Stimulated activated naive CD8-positive, alpha-beta T cell treated with anti-CD3 and anti-CD28 coated beads, Interleukin-15, amount 100 ng/mL, for 72 hours (primary cell): Measurements from ENCODE around the gene KCNC3.

Experiments
- ATAC-seq: fragments of 150-1000 bp; cut with Tn5 transposase; 2 replicates; pipeline ENCODE4 v1.10.0; 2021; ENCODE audit warnings: mild to moderate bottlenecking, moderate library complexity
- DNase-seq, 2 donors: peaks; one replicate each; pipeline ENCODE4 v3.0.0; 2021 to 2022
- H3K27ac Mint-ChIP-seq, 2 donors: one replicate each; pipeline ENCODE4 v1.8.0; 2022; ENCODE audit warnings: mild to moderate bottlenecking in 2 of 2, mixed read lengths in 2 of 2, moderate library complexity in 2 of 2
- H3K27me3 Mint-ChIP-seq: one replicate; pipeline ENCODE4 v1.8.0; 2022; ENCODE audit warnings: mixed read lengths
- H3K4me1 Mint-ChIP-seq: one replicate; pipeline ENCODE4 v1.8.0; 2022; ENCODE audit warnings: mild to moderate bottlenecking, mixed read lengths
- H3K4me3 Mint-ChIP-seq, 2 donors: one replicate each; pipeline ENCODE4 v1.8.0; 2022; ENCODE audit warnings: mild to moderate bottlenecking in 2 of 2, mixed read lengths in 2 of 2, moderate library complexity in 1 of 2
- H3K9me3 Mint-ChIP-seq, 2 donors: one replicate each; pipeline ENCODE4 v1.8.0; 2022; ENCODE audit warnings: mixed read lengths in 2 of 2

The KCNC3 gene

DNA sequence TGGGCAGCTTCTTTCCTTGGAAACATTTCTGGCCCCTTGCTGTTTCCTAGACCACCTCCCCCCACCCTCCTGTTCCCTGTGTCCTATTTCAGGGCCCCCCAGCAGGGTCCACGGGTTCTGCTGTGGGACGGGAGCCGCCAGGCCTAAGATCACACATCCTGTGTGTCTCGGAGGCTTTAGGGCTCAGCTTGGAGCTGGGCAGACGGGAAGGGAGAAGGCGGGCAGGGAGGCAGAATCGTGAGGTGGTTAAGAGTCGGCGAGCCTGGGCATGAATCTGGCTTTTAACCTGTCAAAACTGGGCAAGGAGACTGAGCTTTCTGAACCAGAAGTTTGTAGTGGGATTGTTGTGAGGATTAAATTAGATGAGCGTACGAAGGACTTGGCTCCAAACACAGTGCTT lies 4.8 kb downstream of the KCNC3 start:
- no peak for ATAC-seq
- H3K27me3 Mint-ChIP-seq = peaks cover 53% of the 10 kb centered on the region
- DNase-seq = no peak
- H3K9me3 Mint-ChIP-seq = peaks cover 0 to under 1% of the 10 kb centered on the region in 2 donors
- H3K4me1 Mint-ChIP-seq = peaks cover 33% of the 10 kb centered on the region
- H3K27ac Mint-ChIP-seq = no peak overlapping the region
- H3K4me3 Mint-ChIP-seq = no peak overlapping the region

DNA sequence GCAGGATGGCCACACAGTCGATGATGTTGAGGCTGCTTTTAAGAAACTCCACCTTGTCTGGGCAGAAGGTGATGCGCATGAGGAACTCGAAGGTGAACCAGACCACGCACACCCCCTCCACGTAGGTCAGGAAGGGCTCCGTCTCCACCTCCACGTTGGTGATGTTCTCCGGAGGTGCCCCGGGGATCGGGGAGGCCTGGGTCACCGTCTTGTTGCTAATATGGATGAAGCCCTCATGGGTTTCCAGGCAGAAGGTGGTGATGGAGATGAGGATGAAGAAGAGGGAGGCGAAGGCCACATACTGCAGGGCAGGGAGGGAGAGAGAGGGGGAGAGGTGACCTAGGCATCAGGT lies 5.4 kb downstream of the KCNC3 start:
- no peaks in the 10 kb centered on the region for H3K9me3 Mint-ChIP-seq
- ATAC-seq (no peak), DNase-seq (no peak)
- no peak overlapping the region for H3K4me3 Mint-ChIP-seq
- H3K27me3 Mint-ChIP-seq = peaks cover 50% of the 10 kb centered on the region
- H3K4me1 Mint-ChIP-seq = peaks cover 31% of the 10 kb centered on the region
- H3K27ac Mint-ChIP-seq = no peak overlapping the region

DNA sequence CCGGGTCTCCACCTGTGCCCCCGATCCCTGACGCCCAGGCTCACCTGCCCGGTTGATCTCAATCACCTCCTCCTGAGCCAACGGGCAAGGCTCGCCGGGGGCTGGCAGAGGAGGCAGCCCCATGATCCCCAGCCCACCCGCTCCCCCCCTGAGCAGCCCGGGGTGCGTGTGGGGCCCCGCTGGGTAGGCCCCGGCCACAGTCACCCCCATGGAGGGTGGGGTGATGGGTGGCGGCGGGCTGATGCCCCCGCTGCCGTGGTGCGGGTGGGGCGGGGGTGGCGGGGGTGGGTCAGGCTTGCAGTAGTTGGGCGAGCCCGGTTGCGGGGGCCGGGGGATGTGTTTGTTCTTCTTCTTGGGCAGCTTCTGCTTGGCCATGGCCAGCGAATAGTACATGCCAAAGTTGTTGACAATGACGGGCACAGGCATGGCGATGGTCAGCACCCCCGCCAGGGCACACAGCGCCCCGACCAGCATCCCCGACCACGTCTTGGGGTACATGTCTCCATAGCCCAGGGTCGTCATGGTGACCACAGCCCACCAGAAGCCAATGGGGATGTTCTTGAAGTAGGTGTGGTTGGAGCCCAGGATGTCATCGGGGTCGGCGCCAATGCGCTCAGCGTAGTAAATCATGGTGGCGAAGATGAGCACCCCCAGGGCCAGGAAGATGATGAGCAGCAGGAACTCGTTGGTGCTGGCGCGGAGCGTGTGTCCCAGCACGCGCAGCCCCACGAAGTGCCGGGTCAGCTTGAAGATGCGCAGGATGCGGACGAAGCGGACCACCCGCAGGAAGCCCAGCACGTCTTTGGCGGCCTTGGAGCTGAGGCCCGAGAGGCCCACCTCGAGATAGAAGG lies 6.0 kb downstream of the KCNC3 start:
- no peak for DNase-seq
- Mint-ChIP-seq H3K9me3 (no peaks in the 10 kb centered on the region), H3K27ac (no peak overlapping the region), H3K4me1 (peaks cover 31% of the 10 kb centered on the region), H3K4me3 (no peak overlapping the region), H3K27me3 (peaks cover 53% of the 10 kb centered on the region)
- ATAC-seq = peak; percentile 51

DNA sequence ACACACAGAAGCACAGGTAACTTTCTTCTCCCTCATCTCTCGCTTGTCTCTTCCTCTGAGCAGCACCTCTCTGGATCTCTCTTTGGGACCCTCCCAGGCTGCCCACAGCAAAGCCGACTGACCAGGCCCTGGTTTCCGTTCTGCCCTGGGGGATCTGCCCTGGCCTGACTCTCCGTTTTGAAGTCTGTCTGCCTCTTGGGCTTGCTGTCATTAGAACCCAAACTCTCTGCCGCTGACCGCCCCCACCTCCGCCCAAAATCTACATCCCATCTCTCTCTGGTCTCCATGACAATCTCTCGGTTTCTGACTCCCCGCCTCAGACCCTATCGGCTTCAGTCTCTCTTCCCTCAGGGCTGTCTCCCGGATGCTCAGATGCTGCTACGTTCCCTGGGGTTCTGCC lies 6.9 kb downstream of the KCNC3 start:
- no peak for ATAC-seq
- no peak overlapping the region for H3K4me3 Mint-ChIP-seq
- no peak for DNase-seq
- no peaks in the 10 kb centered on the region for H3K9me3 Mint-ChIP-seq
- peaks cover 29% of the 10 kb centered on the region for H3K4me1 Mint-ChIP-seq
- peaks cover 54% of the 10 kb centered on the region for H3K27me3 Mint-ChIP-seq
- H3K27ac Mint-ChIP-seq = no peak overlapping the region

DNA sequence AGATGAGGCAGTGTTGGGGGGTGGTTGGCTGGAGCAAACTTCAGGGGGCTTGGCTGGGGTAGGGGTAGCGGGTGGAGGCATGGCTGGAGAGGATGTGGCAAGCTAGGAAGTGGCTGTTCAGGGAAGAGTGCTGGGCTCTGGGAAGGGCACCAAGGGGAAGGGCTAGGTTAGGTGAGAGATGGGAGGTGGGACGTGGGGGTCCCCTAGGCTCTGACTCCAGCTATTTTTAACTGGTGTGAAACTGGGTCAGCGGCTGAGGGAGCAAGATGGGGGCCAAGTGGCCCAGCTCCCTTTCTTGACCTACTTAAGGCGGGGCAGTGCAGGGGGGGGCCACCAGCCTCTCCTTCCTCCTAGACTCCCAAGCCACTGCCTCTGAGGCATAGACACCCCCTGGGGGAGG lies 7.3 kb downstream of the KCNC3 start:
- Mint-ChIP-seq H3K9me3 (no peaks in the 10 kb centered on the region), H3K4me3 (no peak overlapping the region), H3K27me3 (peaks cover 51% of the 10 kb centered on the region), H3K27ac (no peak overlapping the region), H3K4me1 (peaks cover 25% of the 10 kb centered on the region)
- ATAC-seq (no peak), DNase-seq (no peak)

DNA sequence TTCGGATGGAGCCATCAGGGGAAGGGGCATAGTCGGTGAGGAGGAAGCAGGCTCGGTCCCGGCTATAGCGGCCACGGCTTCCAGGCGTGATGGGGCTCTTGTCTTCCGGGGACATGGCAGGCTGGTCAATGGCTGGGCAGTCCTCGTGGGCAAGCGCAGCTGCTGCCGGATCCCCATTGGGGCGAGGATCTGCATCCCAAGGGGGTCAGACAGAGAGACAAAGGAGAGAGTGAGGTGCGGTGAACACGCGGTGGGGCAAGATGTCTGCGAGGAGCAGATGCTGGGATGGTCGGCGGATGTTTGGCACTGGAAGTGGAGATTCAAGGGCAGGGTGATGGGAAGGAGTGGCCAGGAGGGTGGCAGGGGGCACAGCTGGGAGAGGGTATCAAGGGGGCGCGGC lies 8.6 kb downstream of the KCNC3 start:
- H3K27ac Mint-ChIP-seq = no peak overlapping the region
- DNase-seq (no peak), ATAC-seq (no peak)
- H3K27me3 Mint-ChIP-seq = peaks cover 51% of the 10 kb centered on the region
- H3K4me3 Mint-ChIP-seq = no peak overlapping the region
- H3K9me3 Mint-ChIP-seq = no peaks in the 10 kb centered on the region
- peaks cover 23% of the 10 kb centered on the region for H3K4me1 Mint-ChIP-seq

DNA sequence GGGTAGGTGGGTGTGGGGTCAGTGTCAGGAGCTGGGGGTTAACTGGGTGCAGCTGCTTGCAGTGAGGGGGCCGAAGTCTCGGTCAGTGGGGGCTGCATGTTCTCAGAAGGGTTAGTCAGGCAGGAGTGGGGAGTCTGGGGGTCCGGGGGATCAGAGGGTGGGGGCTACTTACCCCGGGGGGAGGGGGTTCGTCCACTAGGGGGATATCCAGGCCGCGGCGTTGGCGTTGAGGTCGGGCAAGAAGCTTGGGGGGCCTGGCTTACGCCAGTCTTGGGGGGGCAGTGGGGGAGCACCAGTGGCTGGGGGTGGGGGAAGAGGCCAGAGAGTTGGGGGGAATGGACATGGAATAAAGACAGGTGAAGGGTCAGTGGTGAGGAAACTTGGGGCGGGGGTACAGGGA lies 9.1 kb downstream of the KCNC3 start:
- H3K27ac Mint-ChIP-seq = no peak overlapping the region
- ATAC-seq (no peak), DNase-seq (no peak)
- H3K4me3 Mint-ChIP-seq = no peak overlapping the region
- H3K27me3 Mint-ChIP-seq = peaks cover 53% of the 10 kb centered on the region
- peaks cover 23% of the 10 kb centered on the region for H3K4me1 Mint-ChIP-seq
- H3K9me3 Mint-ChIP-seq = no peaks in the 10 kb centered on the region

DNA sequence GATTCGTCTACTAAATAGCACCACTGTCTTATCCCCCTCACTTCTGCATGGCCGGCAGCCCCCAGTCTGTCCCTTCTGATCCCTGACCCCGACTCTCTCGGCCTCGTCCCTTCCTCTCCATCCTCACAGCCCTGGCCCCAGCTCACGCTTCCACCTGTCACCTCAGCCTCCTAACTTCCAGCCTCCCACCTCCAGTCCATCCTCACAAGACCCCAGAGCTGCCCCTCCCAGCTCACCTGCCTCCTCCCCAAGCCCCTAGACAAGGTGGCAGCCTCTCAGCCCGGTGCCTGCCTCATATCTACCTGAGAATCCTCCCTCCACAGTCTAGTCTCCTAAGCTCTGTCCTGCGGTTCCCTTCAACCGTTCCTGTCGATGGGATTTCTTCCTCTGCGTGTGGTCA lies 10.0 kb downstream of the KCNC3 start:
- peaks cover 53% of the 10 kb centered on the region for H3K27me3 Mint-ChIP-seq
- no peak overlapping the region for H3K4me3 Mint-ChIP-seq
- H3K9me3 Mint-ChIP-seq = no peaks in the 10 kb centered on the region
- ATAC-seq (no peak), DNase-seq (no peak)
- peaks cover 27% of the 10 kb centered on the region for H3K4me1 Mint-ChIP-seq
- H3K27ac Mint-ChIP-seq = peak overlapping the region in 1 of 2 donors; percentile 23

DNA sequence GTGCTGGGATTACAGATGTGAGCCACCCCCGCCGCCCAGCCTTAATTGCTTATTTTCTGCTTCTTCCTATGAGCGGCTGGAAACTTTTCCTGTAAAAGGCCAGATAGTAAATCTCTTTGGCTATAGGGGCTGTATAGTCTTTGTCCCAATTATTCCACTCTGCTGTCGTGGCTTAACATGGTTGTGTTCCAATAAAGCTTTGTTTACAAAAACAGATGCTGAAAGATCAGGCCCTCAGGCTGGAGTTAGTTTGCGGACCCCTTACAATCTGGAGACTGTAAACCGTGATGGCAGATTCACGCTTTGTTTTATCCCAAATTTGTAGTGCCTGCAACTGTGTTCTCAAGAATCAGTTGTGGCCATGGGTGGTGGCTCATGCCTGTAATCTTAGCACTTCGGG lies 10.7 kb downstream of the KCNC3 start:
- Mint-ChIP-seq H3K27me3 (peaks cover 60% of the 10 kb centered on the region), H3K27ac (no peak overlapping the region), H3K4me3 (no peak overlapping the region), H3K9me3 (no peaks in the 10 kb centered on the region), H3K4me1 (peaks cover 34% of the 10 kb centered on the region)
- DNase-seq (no peak), ATAC-seq (no peak)

DNA sequence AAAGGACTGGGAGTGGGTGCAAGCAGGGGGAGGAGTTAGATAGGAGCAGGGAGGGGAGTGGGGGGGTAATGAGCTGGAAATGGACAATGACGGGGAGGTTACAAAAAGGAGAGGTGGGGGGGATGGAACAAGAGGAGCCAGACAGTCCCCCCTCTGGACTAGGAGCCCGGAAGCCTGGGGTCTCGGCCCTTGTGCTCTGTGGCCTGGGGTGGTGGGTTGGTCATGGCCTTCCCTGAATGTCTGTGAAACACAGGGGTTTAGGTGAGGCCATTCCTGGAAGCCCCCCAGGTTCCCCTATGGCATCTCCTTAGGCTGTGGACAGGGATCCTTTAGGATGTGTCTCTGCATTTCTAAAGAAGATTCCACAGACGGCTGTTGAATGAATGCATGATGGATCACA lies 12.1 kb downstream of the KCNC3 start:
- Mint-ChIP-seq H3K9me3 (no peaks in the 10 kb centered on the region), H3K4me1 (peaks cover 39% of the 10 kb centered on the region), H3K27ac (no peak overlapping the region), H3K27me3 (peaks cover 67% of the 10 kb centered on the region), H3K4me3 (no peak overlapping the region)
- DNase-seq (no peak), ATAC-seq (no peak)

DNA sequence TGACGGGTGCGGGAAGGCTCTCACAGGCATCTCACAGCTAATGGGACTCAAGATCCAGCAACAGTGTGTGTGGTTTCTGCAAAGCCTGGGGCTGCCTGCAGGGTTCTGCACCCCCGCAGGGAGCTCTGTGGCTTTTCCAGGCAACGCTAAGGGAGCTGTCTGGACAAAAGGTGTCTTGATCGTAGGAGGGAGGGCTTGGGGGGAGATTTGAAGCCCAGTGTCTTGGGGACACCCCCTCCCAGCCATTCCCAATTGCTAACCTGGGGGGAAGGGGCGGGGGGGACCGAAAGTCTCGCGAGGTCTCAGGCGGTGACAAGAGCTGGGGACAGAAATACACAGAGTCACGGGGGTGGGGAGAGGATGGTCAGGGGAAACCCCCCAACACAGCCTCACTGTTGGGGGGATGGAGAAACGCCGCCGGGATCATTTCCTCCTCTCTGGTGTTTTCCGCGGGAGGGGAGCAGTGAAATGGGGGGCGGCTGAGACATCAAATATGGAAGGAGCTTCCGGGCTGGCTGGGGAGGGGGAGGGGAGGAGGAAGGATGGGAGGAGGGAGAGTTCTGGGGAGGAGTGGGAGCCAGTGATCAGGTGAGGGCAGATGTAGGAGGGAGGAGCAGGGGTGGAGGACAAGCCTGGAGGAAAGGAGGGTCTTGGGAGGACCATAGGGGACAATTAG lies 13.3 kb downstream of the KCNC3 start:
- Mint-ChIP-seq H3K4me3 (peak overlapping the region; percentile 76 to 79), H3K27me3 (peaks cover 72% of the 10 kb centered on the region), H3K9me3 (no peaks in the 10 kb centered on the region), H3K4me1 (peaks cover 39% of the 10 kb centered on the region), H3K27ac (no peak overlapping the region)
- ATAC-seq (peak; percentile 90), DNase-seq (peak; percentile 48 to 61)

DNA sequence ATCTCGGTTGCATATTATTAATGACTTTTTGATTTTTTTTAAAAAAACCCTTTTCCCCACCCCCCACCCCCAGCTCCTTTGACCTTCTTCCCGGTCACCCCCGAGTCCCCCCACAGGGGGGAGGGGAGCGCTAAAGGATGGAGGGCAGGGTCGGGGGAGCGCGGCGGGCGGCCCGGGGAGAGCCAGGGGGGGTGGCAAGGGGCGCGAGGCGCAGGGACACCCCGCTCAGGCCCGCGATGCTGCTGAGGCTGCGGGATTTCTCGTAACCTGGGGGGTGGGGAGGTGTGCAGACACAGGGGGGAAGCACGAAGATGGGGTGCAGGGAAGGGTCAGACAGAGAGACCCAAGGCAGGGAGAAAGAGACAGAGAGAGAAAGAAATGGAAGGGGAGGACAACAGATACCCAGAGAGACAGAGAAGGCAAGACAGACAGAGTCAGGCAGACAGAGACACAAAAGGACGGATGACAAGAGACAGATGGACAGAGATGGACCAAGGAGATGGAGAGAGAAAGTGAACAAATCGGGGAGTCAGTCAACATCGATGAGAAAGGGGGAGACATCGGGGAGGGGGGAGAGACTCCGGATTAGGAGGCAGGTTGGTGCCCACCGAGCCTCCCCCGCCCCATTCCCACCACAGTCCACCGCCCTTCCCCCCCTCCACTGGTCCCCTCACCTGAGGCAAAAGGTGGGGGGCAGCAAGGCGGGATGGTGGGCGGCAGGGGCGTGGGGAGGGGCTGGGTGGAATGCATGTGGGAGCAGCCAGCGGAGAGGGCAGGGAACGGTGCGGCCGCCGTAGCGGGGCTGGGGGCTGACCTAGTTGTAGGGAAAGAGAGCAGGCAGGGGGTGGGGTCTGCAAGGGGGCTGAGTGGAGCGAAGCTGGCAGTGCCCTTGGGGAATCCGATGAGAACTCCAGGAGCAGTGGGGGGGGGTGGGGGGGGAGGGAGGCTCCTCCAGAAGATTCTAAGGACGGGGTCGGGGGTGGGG lies 14.2 kb downstream of the KCNC3 start:
- no peak overlapping the region for H3K27ac Mint-ChIP-seq

DNA sequence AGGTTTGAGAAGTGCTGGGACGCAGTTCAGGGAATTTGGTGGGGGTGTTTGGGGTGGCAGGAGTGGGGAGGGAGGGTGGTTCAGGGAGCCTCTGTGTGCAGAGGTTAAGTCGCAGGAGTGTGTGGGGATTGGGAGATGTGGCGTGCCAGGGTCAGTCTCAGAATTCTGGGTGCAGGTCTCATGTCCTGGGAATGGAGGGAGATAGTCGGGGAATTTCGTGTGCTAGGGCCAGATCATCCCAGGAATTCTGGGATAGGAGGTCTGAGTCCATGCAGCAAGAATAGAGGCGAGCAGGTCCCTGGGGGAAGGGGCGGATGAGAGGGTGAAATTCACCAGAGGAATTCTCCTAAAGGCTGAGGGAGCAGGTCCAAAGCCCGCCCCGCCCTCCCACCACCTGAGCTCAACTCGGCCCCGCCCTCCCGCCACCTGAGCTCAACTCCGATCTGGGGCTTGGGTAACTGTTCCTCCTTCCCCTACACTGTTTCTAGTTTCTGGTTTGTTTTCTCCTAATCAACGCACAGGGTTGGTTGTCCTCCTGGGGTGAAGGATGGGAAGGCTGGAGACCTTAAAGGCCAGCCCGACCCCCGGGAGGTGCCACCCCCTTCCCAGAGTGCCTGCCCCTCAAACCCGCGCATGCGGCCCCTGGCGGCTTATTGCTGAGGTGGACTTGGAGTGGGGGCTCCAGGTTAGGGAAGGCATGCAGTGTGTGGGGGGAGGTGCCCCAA lies 15.2 kb downstream of the KCNC3 start:
- Mint-ChIP-seq H3K27me3 (peaks cover 91% of the 10 kb centered on the region), H3K4me1 (peaks cover 39% of the 10 kb centered on the region), H3K4me3 (peak overlapping the region; percentile 51 to 54), H3K27ac (no peak overlapping the region), H3K9me3 (no peaks in the 10 kb centered on the region)
- DNase-seq (no peak), ATAC-seq (no peak)

More for the DNA sequence above, 14.2 kb downstream of the KCNC3 start:
- Mint-ChIP-seq H3K4me1 (peaks cover 39% of the 10 kb centered on the region), H3K27me3 (peaks cover 81% of the 10 kb centered on the region), H3K9me3 (no peaks in the 10 kb centered on the region), H3K4me3 (peak overlapping the region; percentile 76 to 79)
- DNase-seq (no peak), ATAC-seq (no peak)

DNA sequence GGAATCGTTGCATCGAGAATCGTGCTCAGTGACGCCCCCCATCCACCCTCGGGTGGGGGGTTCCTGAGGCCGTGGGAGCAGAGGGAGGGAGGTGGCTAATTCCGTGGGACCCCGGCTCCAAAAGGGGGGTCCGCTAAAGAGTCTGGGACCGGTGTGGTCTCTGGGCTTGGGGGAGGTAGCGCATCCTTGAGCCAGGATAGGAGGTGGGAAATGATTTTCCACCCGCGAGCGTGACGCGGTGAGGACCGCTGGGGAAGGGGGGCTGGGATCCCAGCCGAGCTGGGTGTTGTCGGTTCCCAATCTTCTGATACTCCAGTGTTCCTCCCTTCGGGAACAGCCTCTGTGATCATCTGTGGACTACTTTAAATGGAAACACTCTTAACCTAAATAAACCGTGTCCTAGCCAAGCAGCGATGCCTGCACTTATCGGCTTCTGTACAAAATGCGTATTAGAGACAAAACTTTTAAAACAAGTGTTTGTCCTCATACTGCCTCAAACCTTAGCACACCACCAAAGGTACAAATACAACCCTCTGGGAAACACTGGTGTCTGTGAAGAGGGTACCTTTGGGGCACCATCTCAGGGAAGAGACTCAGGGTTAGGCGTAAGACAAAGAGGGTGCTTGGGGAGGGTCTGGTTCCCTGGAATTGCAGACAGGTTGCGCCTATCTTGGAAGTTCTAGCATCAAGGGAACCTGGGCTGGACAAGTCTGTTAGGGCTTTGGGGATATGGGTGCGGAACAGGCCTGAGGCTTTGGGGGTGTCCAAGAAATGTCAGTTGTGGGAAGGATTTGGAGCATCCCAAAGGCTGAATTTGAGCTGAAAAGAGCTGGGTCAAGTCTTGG lies 16.0 kb downstream of the KCNC3 start:
- Mint-ChIP-seq H3K27ac (no peak overlapping the region), H3K4me3 (peak overlapping the region in 1 of 2 donors; percentile 12), H3K9me3 (no peaks in the 10 kb centered on the region), H3K27me3 (peaks cover 97% of the 10 kb centered on the region), H3K4me1 (peaks cover 39% of the 10 kb centered on the region)
- DNase-seq = no peak
- ATAC-seq = no peak
